Mononuclear cell (primary cell): ENCODE measurements around the gene RTN4. TPM values are rescaled to one million over a fixed set of nuclear protein-coding genes. Genes with fewer than 3 reads are reported as not detected.

Experiments used
- H3K27me3 ChIP-seq: 2 replicates; pipeline ENCODE4 v1.6.0; 2011; ENCODE audit warnings: low read length, control low read depth; ENCODE audit not compliant: insufficient read depth
- H3K4me1 ChIP-seq: 2 replicates; pipeline ENCODE4 v1.5.1; 2011; ENCODE audit warnings: mild to moderate bottlenecking, low read length, control low read depth; ENCODE audit not compliant: insufficient read depth
- H3K4me3 ChIP-seq: 2 replicates; pipeline ENCODE4 v1.5.1; 2011; ENCODE audit warnings: mild to moderate bottlenecking, low read length, moderate library complexity
- H3K9me3 ChIP-seq: 2 replicates; pipeline ENCODE4 v1.5.1; 2011; ENCODE audit warnings: low read depth, mild to moderate bottlenecking, control low read depth, low read length
- total RNA-seq: library from RNA; depleted of rRNA; stranded (reverse); fragments of >200 nt; gene quantifications from one replicate; pipeline ENCODE4 v1.2.3, GENCODE V29; 2012

Gene RTN4
- total RNA-seq, 1 donor, result 76.5 TPM

DNA sequence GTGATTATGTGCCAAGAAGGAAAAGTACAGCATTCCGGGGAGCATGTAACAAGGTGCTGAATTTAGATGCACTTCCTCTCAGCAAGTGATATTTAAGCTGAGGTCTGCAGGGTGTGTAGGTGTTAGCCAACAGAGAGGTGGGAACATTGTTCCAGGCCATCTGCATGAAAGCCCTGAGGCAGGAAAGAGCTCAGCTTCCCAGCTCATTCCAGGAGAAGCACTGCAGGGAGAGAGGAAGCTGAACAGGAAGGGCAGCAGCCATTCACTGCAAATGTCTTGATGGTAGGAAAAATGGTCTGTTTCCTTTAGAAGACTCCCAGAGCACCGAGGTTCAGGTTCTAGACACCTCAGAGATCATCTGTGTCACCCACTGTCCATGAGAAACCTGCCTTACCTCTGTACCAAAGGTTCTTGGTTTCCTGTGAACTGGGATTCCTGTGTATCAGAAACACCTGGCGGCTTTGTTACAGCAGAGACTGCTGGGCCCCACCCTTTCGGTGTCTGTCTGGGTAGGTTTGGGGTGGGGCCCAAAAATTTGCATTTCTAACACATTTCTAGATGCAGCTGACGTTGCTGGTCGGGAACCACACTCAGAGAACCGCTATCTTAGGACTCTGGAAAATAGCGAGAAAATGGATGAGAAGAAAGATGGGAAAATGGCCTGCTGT lies 84.0 kb downstream of the RTN4 start:
- Histone ChIP-seq H3K4me1 (peaks cover 19% of the 10 kb centered on the region), H3K9me3 (no peaks in the 10 kb centered on the region), H3K27me3 (no peaks in the 10 kb centered on the region), H3K4me3 (no peak overlapping the region)

DNA sequence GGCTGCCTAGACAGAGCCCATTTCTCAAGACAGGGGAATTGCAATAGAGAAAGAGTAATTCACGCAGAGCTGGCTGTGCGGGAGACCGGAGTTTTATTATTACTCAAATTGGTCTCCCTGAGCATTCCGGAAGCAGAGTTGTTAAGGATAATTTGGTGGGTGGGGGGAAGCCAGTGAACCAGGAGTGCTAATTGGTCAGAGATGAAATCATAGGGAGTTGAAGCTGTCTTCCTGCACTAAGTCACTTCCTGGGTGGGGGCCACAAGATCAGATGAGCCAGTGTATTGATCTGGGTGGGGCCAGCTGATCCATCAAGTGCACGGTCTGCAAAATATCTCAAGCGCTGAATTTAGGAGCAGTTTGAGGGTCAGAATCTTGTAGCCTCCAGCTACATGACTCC lies 84.8 kb downstream of the RTN4 start:
- peaks cover 19% of the 10 kb centered on the region for H3K4me1 ChIP-seq
- no peak overlapping the region for H3K4me3 ChIP-seq
- H3K27me3 ChIP-seq, result no peaks in the 10 kb centered on the region
- no peaks in the 10 kb centered on the region for H3K9me3 ChIP-seq

DNA sequence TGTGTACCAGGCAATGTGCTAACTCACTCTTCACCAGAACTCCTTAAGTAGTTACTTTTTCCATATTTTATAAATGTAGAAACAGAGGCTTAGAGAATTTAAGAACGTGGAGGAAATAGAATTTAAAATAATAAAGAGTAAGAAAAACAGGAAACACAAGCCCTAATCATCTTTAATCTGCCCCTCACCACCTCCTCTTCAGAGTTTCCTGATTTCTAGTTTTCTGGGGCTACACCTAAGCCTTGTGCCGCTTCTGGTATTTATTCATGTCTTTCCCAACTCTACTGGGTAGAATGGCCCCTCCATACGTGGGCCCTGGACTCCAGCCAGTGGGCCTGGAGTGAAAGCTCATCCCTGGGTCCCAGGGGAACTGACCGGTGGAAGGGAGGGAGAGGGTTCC lies 85.4 kb downstream of the RTN4 start:
- H3K4me3 ChIP-seq, result no peak overlapping the region
- peaks cover 19% of the 10 kb centered on the region for H3K4me1 ChIP-seq
- H3K9me3 ChIP-seq, result no peaks in the 10 kb centered on the region
- H3K27me3 ChIP-seq, result no peaks in the 10 kb centered on the region

- no peaks in the 10 kb centered on the region for H3K27me3 ChIP-seq
- peaks cover 19% of the 10 kb centered on the region for H3K4me1 ChIP-seq
- H3K9me3 ChIP-seq, result no peaks in the 10 kb centered on the region
- H3K4me3 ChIP-seq, result no peak overlapping the region
Observed at GRCh38 chr2:54964271-54964670, 86.0 kb downstream of the RTN4 start.

GRCh38 chr2:54963476-54963875 lies 86.8 kb downstream of the RTN4 start:
- H3K4me1 ChIP-seq, result peaks cover 19% of the 10 kb centered on the region
- no peaks in the 10 kb centered on the region for H3K27me3 ChIP-seq
- no peak overlapping the region for H3K4me3 ChIP-seq
- no peaks in the 10 kb centered on the region for H3K9me3 ChIP-seq

GRCh38 chr2:54962935-54963440 lies 87.3 kb downstream of the RTN4 start:
- Histone ChIP-seq H3K4me3 (no peak overlapping the region), H3K4me1 (peaks cover 19% of the 10 kb centered on the region), H3K27me3 (no peaks in the 10 kb centered on the region), H3K9me3 (no peaks in the 10 kb centered on the region)

DNA sequence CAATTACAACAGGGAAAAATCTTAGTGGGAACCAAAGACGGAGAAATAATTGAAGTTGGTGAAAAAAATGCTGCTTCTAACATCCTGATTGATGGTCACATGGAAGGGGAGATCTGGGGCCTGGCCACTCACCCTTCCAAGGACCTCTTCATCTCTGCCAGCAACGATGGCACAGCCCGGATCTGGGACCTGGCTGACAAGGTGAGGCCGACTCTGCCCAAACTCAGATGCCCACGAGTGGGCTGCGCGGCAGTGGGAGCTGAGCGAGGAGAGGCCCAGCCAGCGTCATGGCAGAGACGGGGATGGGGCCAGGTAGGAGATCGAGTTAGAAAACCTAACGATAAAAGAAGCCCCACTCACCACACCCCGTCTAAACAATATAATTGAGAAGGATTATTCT lies 87.7 kb downstream of the RTN4 start:
- Histone ChIP-seq H3K9me3 (no peaks in the 10 kb centered on the region), H3K27me3 (no peaks in the 10 kb centered on the region), H3K4me3 (no peak overlapping the region), H3K4me1 (peaks cover 19% of the 10 kb centered on the region)

GRCh38 chr2:54960164-54960563 lies 90.1 kb downstream of the RTN4 start:
- Histone ChIP-seq H3K9me3 (no peaks in the 10 kb centered on the region), H3K27me3 (no peaks in the 10 kb centered on the region), H3K4me1 (peaks cover 12% of the 10 kb centered on the region)

GRCh38 chr2:54958717-54959371 lies 91.4 kb downstream of the RTN4 start:
- Histone ChIP-seq H3K27me3 (no peaks in the 10 kb centered on the region), H3K4me3 (no peak overlapping the region), H3K9me3 (no peaks in the 10 kb centered on the region), H3K4me1 (peaks cover 5% of the 10 kb centered on the region)

More at GRCh38 chr2:54960164-54960563, 90.1 kb downstream of the RTN4 start:
- H3K4me3 ChIP-seq, result no peak overlapping the region

- Histone ChIP-seq H3K9me3 (no peaks in the 10 kb centered on the region), H3K4me3 (no peak overlapping the region), H3K4me1 (peaks cover 5% of the 10 kb centered on the region), H3K27me3 (no peaks in the 10 kb centered on the region)
Observed at GRCh38 chr2:54957321-54957999, 92.8 kb downstream of the RTN4 start.

GRCh38 chr2:54956111-54956627 lies 94.1 kb downstream of the RTN4 start:
- Histone ChIP-seq H3K27me3 (no peaks in the 10 kb centered on the region), H3K4me3 (no peak overlapping the region), H3K9me3 (no peaks in the 10 kb centered on the region), H3K4me1 (peaks cover 5% of the 10 kb centered on the region)

GRCh38 chr2:54955358-54956110 lies 94.7 kb downstream of the RTN4 start:
- H3K27me3 ChIP-seq, result no peaks in the 10 kb centered on the region
- peaks cover 5% of the 10 kb centered on the region for H3K4me1 ChIP-seq
- H3K9me3 ChIP-seq, result no peaks in the 10 kb centered on the region
- no peak overlapping the region for H3K4me3 ChIP-seq

DNA sequence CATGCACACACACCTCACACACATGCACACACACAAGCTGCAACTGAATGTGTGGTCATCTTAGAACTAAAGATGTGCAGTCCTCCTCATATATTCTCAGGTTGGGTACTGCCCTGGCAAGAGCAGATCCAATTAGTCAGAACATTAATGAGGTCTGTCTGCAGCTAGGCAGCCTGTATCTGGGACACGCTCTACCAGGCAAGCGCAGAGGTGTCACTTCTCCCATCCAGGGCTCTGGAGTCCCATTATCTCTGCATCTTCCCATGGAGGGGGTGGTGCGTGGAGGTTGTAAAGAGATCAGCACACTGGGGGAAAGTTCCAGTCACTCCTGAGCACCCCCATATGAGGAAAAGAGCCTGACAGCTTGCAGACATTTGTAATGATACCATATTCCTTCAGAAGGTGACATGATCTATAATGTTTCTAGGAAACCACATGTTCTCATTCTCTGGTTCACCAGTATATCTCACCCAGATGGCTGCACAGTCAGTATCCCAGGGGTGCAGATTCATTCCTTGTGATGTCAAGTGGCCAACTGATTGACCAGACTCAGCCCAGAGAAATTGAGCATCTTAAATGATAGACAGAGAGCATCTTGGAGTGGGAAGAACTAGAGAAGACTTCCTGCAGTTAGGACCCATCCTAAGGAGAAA lies 95.4 kb downstream of the RTN4 start:
- Histone ChIP-seq H3K4me3 (no peak overlapping the region), H3K9me3 (no peaks in the 10 kb centered on the region), H3K27me3 (no peaks in the 10 kb centered on the region), H3K4me1 (peaks cover 5% of the 10 kb centered on the region)

DNA sequence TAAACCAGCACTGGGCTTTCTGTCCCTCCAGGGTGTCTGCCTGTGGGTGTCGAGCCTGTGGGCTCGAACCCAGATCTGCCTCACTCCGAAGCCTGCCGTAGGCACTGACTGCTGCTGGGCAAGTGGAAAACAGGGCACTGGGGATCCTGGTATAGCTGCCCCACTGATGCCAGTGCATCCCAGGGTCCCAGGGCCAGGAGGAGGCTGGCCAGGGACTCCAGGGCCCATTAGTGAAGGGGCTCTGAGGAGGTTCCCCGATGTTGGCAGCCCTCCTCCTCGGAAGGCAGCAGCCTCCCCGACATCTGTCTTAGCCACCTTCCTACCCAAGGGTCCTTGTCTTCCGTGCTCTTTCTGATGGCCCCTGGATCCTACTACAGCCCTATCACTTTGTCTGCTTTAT lies 96.1 kb downstream of the RTN4 start:
- no peak overlapping the region for H3K4me3 ChIP-seq

More for the DNA sequence above, 96.1 kb downstream of the RTN4 start:
- peaks cover 5% of the 10 kb centered on the region for H3K4me1 ChIP-seq
- H3K9me3 ChIP-seq, result no peaks in the 10 kb centered on the region
- H3K27me3 ChIP-seq, result no peaks in the 10 kb centered on the region
